Mesenchymal stem cell (in vitro differentiated cells and primary cell): ENCODE results near the gene GUCA2A.

ENCODE experiments used
- DNase-seq: peaks from one replicate; pipeline ENCODE4 v3.0.0-alpha.2; 2013
- H2AFZ ChIP-seq: one replicate; pipeline ENCODE4 v1.6.1; 2013; ENCODE audit warnings: low read depth, mild to moderate bottlenecking, control low read depth, inconsistent platforms, low read length, moderate library complexity
- H2AK5ac ChIP-seq: 2 replicates; pipeline ENCODE4 v1.6.1; 2013; ENCODE audit warnings: low read length, moderate library complexity, mild to moderate bottlenecking, inconsistent platforms; ENCODE audit not compliant: severe bottlenecking
- H2BK120ac ChIP-seq: one replicate; pipeline ENCODE4 v1.6.1; 2013; ENCODE audit warnings: low read depth, mild to moderate bottlenecking, inconsistent platforms, low read length, moderate library complexity
- H2BK12ac ChIP-seq, 2 experiments: one replicate each; pipeline ENCODE4 v1.6.1; 2013; ENCODE audit warnings: inconsistent platforms in 2 of 2, low read length in 2 of 2, mild to moderate bottlenecking in 2 of 2, moderate library complexity in 2 of 2, control low read depth in 1 of 2
- H2BK15ac ChIP-seq: one replicate; pipeline ENCODE4 v1.6.1; 2013; ENCODE audit warnings: mild to moderate bottlenecking, low read depth, inconsistent platforms; ENCODE audit not compliant: poor library complexity, severe bottlenecking
- H2BK5ac ChIP-seq: 2 replicates; pipeline ENCODE4 v1.6.1; 2013; ENCODE audit warnings: low read depth, mild to moderate bottlenecking, low read length, control low read depth, inconsistent platforms; ENCODE audit not compliant: poor library complexity, severe bottlenecking
- H3K14ac ChIP-seq, 2 experiments: one replicate each; pipeline ENCODE4 v1.6.1; 2013; ENCODE audit warnings: inconsistent platforms in 2 of 2, low read length in 2 of 2, control low read depth in 1 of 2, mild to moderate bottlenecking in 1 of 2, moderate library complexity in 1 of 2
- H3K18ac ChIP-seq, 2 experiments: one replicate each; pipeline ENCODE4 v1.6.1; 2013; ENCODE audit warnings: inconsistent platforms in 2 of 2, low read length in 2 of 2, control low read depth in 1 of 2, low read depth in 1 of 2, mild to moderate bottlenecking in 1 of 2
- H3K23ac ChIP-seq, 2 experiments: one replicate each; pipeline ENCODE4 v1.6.1; 2013; ENCODE audit warnings: inconsistent platforms in 2 of 2, low read length in 2 of 2, mild to moderate bottlenecking in 2 of 2, moderate library complexity in 2 of 2, control low read depth in 1 of 2
- H3K27ac ChIP-seq: 2 replicates; pipeline ENCODE4 v1.5.1; 2013; ENCODE audit warnings: mild to moderate bottlenecking, moderate library complexity, low read length, control low read depth, inconsistent platforms; ENCODE audit not compliant: poor library complexity, severe bottlenecking
- H3K27me3 ChIP-seq, 2 experiments: 2 replicates each; pipeline versions ENCODE4 v1.6.1 to v1.7.0; 2013; ENCODE audit warnings: low read length in 2 of 2, mild to moderate bottlenecking in 2 of 2, moderate library complexity in 2 of 2, control low read depth in 1 of 2, inconsistent platforms in 1 of 2; ENCODE audit not compliant: control insufficient read depth in 1 of 2, insufficient read depth in 1 of 2
- H3K36me3 ChIP-seq, 2 experiments: 2 replicates each; pipeline versions ENCODE4 v1.6.1 to v1.7.0; 2013; ENCODE audit warnings: low read length in 2 of 2, control low read depth in 1 of 2, inconsistent platforms in 1 of 2, low read depth in 1 of 2, mild to moderate bottlenecking in 1 of 2; ENCODE audit not compliant: insufficient read depth in 2 of 2, control insufficient read depth in 1 of 2
- H3K4ac ChIP-seq, 2 experiments: one replicate each; pipeline ENCODE4 v1.6.1; 2013; ENCODE audit warnings: inconsistent platforms in 2 of 2, low read length in 2 of 2, mild to moderate bottlenecking in 2 of 2, moderate library complexity in 2 of 2, control low read depth in 1 of 2, low read depth in 1 of 2
- H3K4me1 ChIP-seq: 2 replicates; pipeline ENCODE4 v1.6.1; 2013; ENCODE audit warnings: low read depth, low read length, control low read depth; ENCODE audit not compliant: control insufficient read depth, insufficient read depth
- H3K4me2 ChIP-seq: 2 replicates; pipeline ENCODE4 v1.6.1; 2013; ENCODE audit warnings: low read length, mild to moderate bottlenecking, inconsistent platforms; ENCODE audit not compliant: poor library complexity, severe bottlenecking
- H3K4me3 ChIP-seq, 2 experiments: 2 replicates each; pipeline versions ENCODE4 v1.5.1 to v1.7.0; 2013; ENCODE audit warnings: low read length in 2 of 2, mild to moderate bottlenecking in 2 of 2, control low read depth in 1 of 2, low read depth in 1 of 2; ENCODE audit not compliant: insufficient read depth in 1 of 2
- H3K79me1 ChIP-seq: replicated peaks from 2 replicates; pipeline ENCODE4 v1.6.1; 2013; ENCODE audit warnings: mild to moderate bottlenecking, control low read depth, low read length, inconsistent platforms; ENCODE audit not compliant: poor library complexity, severe bottlenecking
- H3K9ac ChIP-seq: 2 replicates; pipeline ENCODE4 v1.7.0; 2013; ENCODE audit warnings: mild to moderate bottlenecking, low read length, moderate library complexity
- H3K9me3 ChIP-seq: 2 replicates; pipeline ENCODE4 v1.7.0; 2013; ENCODE audit warnings: mild to moderate bottlenecking, low read length; ENCODE audit not compliant: control insufficient read depth
- H4K8ac ChIP-seq: one replicate; pipeline ENCODE4 v1.6.1; 2013; ENCODE audit warnings: inconsistent platforms, mild to moderate bottlenecking, low read length, moderate library complexity
- H4K91ac ChIP-seq: one replicate; pipeline ENCODE4 v1.6.1; 2013; ENCODE audit warnings: mild to moderate bottlenecking, low read length, inconsistent platforms
- WGBS: methylation state at CpG from one replicate; pipeline ENCODE4 v1.1.7; 2013; ENCODE audit warnings: mixed read lengths; 5-methylcytosine and 5-hydroxymethylcytosine counted together

The GUCA2A gene

DNA sequence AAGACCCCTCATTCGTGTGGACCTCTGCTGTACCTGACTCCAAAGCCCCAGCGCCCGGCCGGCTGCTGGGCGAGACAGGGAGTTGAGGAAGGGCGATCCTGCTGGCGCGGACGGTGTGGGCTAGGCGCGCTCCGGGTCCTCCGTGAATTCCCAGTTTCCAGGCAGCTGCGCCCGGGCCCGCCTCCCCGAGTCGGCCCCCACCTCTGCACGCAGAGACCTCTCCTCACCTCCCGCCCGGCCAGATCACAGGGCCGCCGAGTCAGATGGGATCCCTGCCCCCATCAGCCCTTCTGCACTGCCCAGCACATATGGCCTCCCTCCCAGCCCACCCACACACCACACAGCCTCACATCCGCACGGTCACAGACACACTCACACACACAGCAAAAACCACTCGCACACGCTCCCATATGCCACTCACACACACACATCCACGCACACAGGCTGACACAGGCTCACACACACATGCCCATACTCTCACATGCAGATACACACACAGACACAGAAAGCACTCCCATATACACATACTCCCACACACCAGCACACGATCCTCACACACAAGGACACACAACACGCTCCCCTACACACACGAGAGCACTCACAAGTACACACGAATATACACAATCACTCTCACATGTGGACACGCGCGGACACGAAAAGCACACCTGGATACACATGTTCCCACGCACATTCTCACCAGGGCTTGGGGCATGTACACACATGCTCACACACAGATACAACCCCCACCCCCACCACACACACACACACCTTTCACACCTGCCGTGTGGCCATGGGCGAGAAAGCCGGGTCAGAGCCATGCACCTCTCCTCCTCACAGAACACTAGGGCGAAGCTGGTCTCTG is 18.6 kb downstream of the GUCA2A start:
- Histone ChIP-seq H2AK5ac (no peak overlapping the region), H3K4me1 (no peaks in the 10 kb centered on the region), H3K14ac (no peak overlapping the region), H2BK5ac (no peak overlapping the region), H3K4ac (no peak overlapping the region), H2AFZ (no peak overlapping the region), H2BK12ac (no peak overlapping the region), H3K9ac (no peak overlapping the region), H4K91ac (no peak overlapping the region), H3K27me3 (peaks cover 60 to 94% of the 10 kb centered on the region in 2 experiments), H3K4me2 (no peak overlapping the region), H4K8ac (no peak overlapping the region), H2BK120ac (no peak overlapping the region), H3K9me3 (no peaks in the 10 kb centered on the region), H2BK15ac (no peak overlapping the region), H3K18ac (no peak overlapping the region), H3K79me1 (no peaks in the 10 kb centered on the region), H3K36me3 (no peaks in the 10 kb centered on the region), H3K27ac (no peak overlapping the region), H3K23ac (no peak overlapping the region), H3K4me3 (no peak overlapping the region)
- no peak for DNase-seq
- 86% methylated on average over 40 of the region's 41 CpGs for WGBS

DNA sequence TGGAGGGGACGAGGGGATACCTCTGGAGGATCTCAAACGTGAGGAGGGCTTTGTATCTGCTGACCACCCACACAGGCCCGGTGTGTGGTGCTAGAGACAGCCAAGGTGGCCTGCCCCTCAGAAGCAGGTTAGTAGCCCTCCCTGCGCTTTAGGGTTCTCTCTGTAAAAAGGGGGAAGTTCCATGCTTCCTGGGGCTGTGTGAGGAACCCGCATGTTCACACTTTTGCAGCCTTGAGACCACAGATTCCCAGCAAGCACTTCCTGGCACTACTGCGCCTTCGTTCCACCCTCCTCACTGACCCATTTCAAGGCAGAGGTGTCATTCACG is 19.2 kb downstream of the GUCA2A start:
- H3K4ac ChIP-seq = no peak overlapping the region
- H4K91ac ChIP-seq = no peak overlapping the region
- no peak overlapping the region for H2BK15ac ChIP-seq
- no peak for DNase-seq
- no peaks in the 10 kb centered on the region for H3K4me1 ChIP-seq
- no peak overlapping the region for H2BK12ac ChIP-seq
- H3K79me1 ChIP-seq = no peaks in the 10 kb centered on the region
- H3K9me3 ChIP-seq = no peaks in the 10 kb centered on the region
- H2BK5ac ChIP-seq = no peak overlapping the region
- no peak overlapping the region for H3K14ac ChIP-seq
- no peak overlapping the region for H3K4me2 ChIP-seq
- peak overlapping the region in 1 of 2 experiments; percentile 31 for H3K23ac ChIP-seq
- H3K27ac ChIP-seq = no peak overlapping the region
- H2AK5ac ChIP-seq = no peak overlapping the region
- no peaks in the 10 kb centered on the region for H3K36me3 ChIP-seq
- H3K27me3 ChIP-seq = peaks cover 56 to 92% of the 10 kb centered on the region in 2 experiments
- no peak overlapping the region for H3K9ac ChIP-seq
- no peak overlapping the region for H2BK120ac ChIP-seq
- 91% methylated on average over 8 of the region's 8 CpGs for WGBS
- H3K18ac ChIP-seq = no peak overlapping the region
- H3K4me3 ChIP-seq = no peak overlapping the region
- no peak overlapping the region for H4K8ac ChIP-seq
- no peak overlapping the region for H2AFZ ChIP-seq

DNA sequence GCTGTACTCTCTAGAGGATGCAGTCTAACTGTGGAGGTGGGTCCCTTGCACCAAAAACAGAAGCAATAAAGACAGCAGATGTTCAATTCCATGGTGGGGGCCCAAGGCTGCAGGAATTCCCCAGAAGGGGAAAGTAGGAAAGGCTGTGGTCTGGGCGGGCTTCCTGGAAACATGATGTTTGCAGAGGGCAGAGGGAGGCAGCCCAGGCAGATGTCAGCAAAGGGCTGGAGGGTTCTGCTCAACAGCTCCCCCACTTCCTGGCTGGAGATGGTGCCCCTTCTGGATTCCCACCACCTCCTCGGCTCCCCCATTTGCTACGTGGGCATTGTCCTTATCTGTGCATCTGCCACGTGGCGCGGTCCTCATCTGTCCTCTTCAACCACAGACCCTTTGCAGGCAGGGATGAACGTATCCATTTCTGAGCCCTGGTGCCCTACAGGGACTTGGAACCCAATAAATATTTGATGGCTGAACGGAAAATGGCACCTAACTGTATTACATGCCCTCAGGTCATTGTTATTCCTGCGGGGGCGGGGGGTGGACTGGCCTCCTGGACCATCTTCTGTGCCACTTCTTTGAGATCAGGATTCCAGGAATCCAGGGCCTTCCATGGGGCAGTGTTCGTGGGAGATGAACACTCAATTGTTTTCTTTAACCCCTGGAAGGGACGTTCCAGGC is 19.7 kb downstream of the GUCA2A start:
- Histone ChIP-seq H2AFZ (no peak overlapping the region), H3K18ac (no peak overlapping the region), H2BK12ac (no peak overlapping the region), H3K27me3 (peaks cover 52 to 92% of the 10 kb centered on the region in 2 experiments), H3K27ac (no peak overlapping the region), H3K36me3 (no peaks in the 10 kb centered on the region), H4K91ac (no peak overlapping the region), H2AK5ac (no peak overlapping the region), H3K79me1 (no peaks in the 10 kb centered on the region), H2BK120ac (no peak overlapping the region), H2BK15ac (no peak overlapping the region), H3K9ac (no peak overlapping the region), H2BK5ac (no peak overlapping the region), H3K4ac (no peak overlapping the region), H3K4me3 (no peak overlapping the region), H3K14ac (no peak overlapping the region), H3K23ac (no peak overlapping the region), H3K9me3 (no peaks in the 10 kb centered on the region), H3K4me1 (no peaks in the 10 kb centered on the region), H3K4me2 (no peak overlapping the region), H4K8ac (no peak overlapping the region)
- 78% methylated on average over 12 of the region's 12 CpGs for WGBS
- DNase-seq = no peak

DNA sequence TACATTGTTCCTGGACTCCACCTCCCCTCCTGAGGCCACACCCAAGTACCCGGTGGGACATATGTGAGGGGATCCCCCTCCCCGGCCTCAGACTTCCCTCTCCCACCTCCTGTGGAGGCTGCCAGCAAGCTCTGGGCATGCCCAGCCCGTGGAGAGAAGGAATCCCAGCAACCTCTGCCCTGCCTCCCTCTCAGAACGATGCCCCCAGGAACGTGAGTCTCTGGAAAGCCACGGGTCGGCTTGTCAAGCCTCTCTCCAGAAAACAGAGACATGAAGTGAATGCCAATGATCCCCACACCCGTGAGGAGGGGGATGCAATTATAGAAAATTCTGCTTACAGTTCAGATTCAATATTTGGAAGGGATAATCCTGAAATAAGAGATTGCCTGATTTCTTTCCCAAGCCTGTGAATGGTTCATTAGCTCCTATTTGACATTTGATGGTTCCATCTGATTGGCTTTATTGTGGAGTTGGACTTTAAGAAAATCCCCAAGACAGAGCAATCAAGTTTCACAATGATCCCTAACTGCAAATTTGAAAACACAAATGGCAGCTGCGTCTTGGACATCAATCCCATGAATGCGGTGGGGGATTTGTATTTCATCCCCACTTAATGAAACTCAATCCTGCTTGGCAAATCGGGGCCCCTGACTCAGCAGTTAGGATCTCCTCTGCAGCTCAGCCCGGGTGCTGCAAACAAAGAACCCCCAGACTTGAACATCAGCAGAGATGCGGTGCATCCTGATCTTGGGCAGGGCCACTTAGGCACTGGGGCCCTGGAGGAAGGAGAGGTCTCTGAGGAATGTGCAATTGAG is 20.4 kb downstream of the GUCA2A start:
- Histone ChIP-seq H3K23ac (no peak overlapping the region), H2BK15ac (no peak overlapping the region), H3K27me3 (peaks cover 52 to 93% of the 10 kb centered on the region in 2 experiments), H4K8ac (no peak overlapping the region), H3K18ac (no peak overlapping the region), H3K4me2 (no peak overlapping the region), H3K4ac (no peak overlapping the region), H2AFZ (no peak overlapping the region), H3K36me3 (no peaks in the 10 kb centered on the region), H2BK5ac (no peak overlapping the region), H3K9me3 (no peaks in the 10 kb centered on the region), H4K91ac (no peak overlapping the region), H3K4me1 (no peaks in the 10 kb centered on the region), H3K79me1 (no peaks in the 10 kb centered on the region), H2AK5ac (no peak overlapping the region), H3K27ac (no peak overlapping the region), H3K14ac (no peak overlapping the region), H3K4me3 (no peak overlapping the region), H2BK12ac (no peak overlapping the region), H3K9ac (no peak overlapping the region), H2BK120ac (no peak overlapping the region)
- WGBS = 74% methylated on average over 12 of the region's 13 CpGs
- DNase-seq = no peak
